ENCODE data around the gene AGXT. TPM values are rescaled to one million over a fixed set of nuclear protein-coding genes. Genes with fewer than 3 reads are reported as not detected.

AGXT gene
- total and polyA plus RNA-seq, 5 donors = 0.14 TPM; not detected in 4

DNA sequence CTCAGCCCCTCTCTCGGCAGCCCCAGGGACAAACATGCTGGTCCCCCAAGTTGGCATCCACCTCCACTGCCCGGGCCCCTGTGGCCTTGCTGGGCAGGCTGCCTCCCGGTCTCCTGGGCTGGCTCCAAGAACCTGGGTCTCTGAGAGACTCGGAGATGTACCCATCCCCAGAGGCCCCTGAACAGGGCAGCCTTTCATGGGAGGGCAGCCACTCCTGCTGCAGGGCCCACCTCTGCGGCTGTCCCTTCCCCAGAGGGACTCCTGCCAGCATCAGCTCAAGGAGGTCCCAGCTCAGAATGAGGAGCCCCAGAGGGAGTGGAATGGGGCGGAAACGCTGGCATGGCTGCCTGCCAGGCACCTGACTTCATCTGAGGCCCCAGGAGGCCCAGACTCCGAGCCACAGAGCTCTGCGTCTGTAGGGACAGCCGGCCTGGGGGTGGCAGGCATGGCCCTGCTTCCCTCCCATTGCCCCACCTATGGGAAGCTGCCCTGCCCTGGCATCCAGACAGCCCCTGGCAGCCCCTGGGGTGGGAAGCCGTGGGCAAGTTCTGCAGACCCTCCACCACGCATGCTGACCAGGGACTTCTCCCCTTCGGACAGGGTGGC, 36.7 kb downstream of the AGXT start:
- Histone ChIP-seq H3K4me1 (ENCODE audit: control insufficient read depth, insufficient read depth, low read length) (no peaks in the 10 kb centered on the region), H3K9me3 (ENCODE audit: control insufficient read depth, low read length) (no peaks in the 10 kb centered on the region), H3K4me3 (ENCODE audit: low read length) (no peak overlapping the region), H3K27me3 (ENCODE audit: control insufficient read depth, insufficient read depth) (no peaks in the 10 kb centered on the region), H3K27ac (ENCODE audit: low read length) (no peak overlapping the region)
- peak; percentile 4 to 52 (median 29) for DNase-seq
- intact Hi-C loops (cut with DNase I) = no loop called here
- WGBS = 68% methylated on average over 13 of the region's 13 CpGs
- no peak for ATAC-seq

GRCh38 chr2:240906141-240906910, 37.7 kb downstream of the AGXT start, which contains the start of gene CROCC2:
Gene CROCC2 (plus strand): TSS chr2:240906336. CDS start chr2:240906514, 178 bp downstream.
- H3K9me3 ChIP-seq (ENCODE audit: control insufficient read depth, low read length) = no peaks in the 10 kb centered on the region
- DNase-seq (peak; percentile 9 to 32 (median 20)), ATAC-seq (no peak)
- no peaks in the 10 kb centered on the region for H3K4me1 ChIP-seq (ENCODE audit: control insufficient read depth, insufficient read depth, low read length)
- intact Hi-C loops (cut with DNase I) = no loop called here
- H3K27ac ChIP-seq (ENCODE audit: low read length) = no peak within 1 kb of the TSS
- 64% methylated on average over 23 of the region's 23 CpGs for WGBS
- no peak within 1 kb of the TSS for H3K4me3 ChIP-seq (ENCODE audit: low read length)
- H3K27me3 ChIP-seq (ENCODE audit: control insufficient read depth, insufficient read depth) = no peaks in the 10 kb centered on the region

GRCh38 chr2:240906911-240907590, 38.4 kb downstream of the AGXT start:
- Histone ChIP-seq H3K4me3 (ENCODE audit: low read length) (no peak overlapping the region), H3K27me3 (ENCODE audit: control insufficient read depth, insufficient read depth) (no peaks in the 10 kb centered on the region), H3K9me3 (ENCODE audit: control insufficient read depth, low read length) (no peaks in the 10 kb centered on the region), H3K27ac (ENCODE audit: low read length) (no peak overlapping the region), H3K4me1 (ENCODE audit: control insufficient read depth, insufficient read depth, low read length) (no peaks in the 10 kb centered on the region)
- DNase-seq (peak in 2 of 3 donors; percentile 20 to 35), ATAC-seq (no peak)
- WGBS = 65% methylated on average over 20 of the region's 22 CpGs
- intact Hi-C loops (cut with DNase I) = no loop called here

DNA sequence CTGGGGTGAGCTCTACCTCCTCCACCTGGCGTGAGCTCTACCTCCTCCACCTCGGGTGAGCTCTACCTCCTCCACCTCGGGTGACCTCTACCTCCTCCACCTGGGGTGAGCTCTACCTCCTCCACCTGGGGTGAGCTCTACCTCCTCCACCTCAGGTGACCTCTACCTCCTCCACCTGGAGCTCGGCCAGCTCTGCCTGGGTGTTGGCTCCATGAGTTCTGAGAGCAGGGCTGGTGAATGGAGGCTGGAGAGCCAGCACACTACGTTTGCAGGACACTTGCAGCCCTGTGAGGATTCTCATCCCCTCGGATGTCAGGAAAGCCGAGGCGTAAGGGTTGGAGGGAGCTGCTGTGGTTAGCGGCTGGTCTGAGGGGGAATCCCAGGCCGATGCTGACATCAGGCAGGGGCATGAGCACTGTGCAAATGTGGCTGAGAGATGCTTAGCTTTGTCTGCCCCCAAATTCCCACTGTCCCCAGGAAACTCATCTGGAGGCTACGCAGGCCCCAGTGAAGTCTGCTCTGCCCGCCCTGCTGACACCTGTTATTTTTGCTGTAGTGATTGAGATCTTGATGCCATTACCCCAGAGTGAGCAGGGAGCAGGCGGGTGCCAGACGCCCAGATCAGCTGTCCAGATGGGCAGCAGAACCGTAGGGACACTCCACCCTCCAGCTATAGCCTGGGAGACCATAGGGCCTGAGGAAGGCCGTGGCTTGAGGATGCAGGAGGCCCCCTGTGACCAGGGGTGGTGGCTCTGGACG, 40.8 kb downstream of the AGXT start:
- WGBS = 67% methylated on average over 17 of the region's 17 CpGs
- Histone ChIP-seq H3K4me3 (ENCODE audit: low read length) (no peak overlapping the region), H3K27me3 (ENCODE audit: control insufficient read depth, insufficient read depth) (no peaks in the 10 kb centered on the region), H3K9me3 (ENCODE audit: control insufficient read depth, low read length) (no peaks in the 10 kb centered on the region), H3K4me1 (ENCODE audit: control insufficient read depth, insufficient read depth, low read length) (no peaks in the 10 kb centered on the region), H3K27ac (ENCODE audit: low read length) (no peak overlapping the region)
- ATAC-seq (no peak), DNase-seq (no peak)
- intact Hi-C loops (cut with DNase I) = no loop called here

GRCh38 chr2:240911641-240912265, 43.1 kb downstream of the AGXT start:
- ATAC-seq (no peak), DNase-seq (no peak)
- intact Hi-C loops (cut with DNase I) = loop anchor here (5.0 to 10.0 kb wide), 2 partner anchors 81 to 83 kb away; partner anchors contain the start of gene SNED1 (in 3 of the 4)
- WGBS = 61% methylated on average over 20 of the region's 20 CpGs
- Histone ChIP-seq H3K4me3 (ENCODE audit: low read length) (no peak overlapping the region), H3K4me1 (ENCODE audit: control insufficient read depth, insufficient read depth, low read length) (no peaks in the 10 kb centered on the region), H3K27me3 (ENCODE audit: control insufficient read depth, insufficient read depth) (no peaks in the 10 kb centered on the region), H3K9me3 (ENCODE audit: control insufficient read depth, low read length) (no peaks in the 10 kb centered on the region), H3K27ac (ENCODE audit: low read length) (no peak overlapping the region)

GRCh38 chr2:240912878-240913809, 44.5 kb downstream of the AGXT start:
- Histone ChIP-seq H3K9me3 (ENCODE audit: control insufficient read depth, low read length) (no peaks in the 10 kb centered on the region), H3K4me3 (ENCODE audit: low read length) (no peak overlapping the region), H3K4me1 (ENCODE audit: control insufficient read depth, insufficient read depth, low read length) (no peaks in the 10 kb centered on the region), H3K27me3 (ENCODE audit: control insufficient read depth, insufficient read depth) (no peaks in the 10 kb centered on the region), H3K27ac (ENCODE audit: low read length) (no peak overlapping the region)
- WGBS = 75% methylated on average over 21 of the region's 21 CpGs
- DNase-seq (peak in 1 of 3 donors; percentile 33), ATAC-seq (no peak)
- intact Hi-C loops (cut with DNase I) = loop anchor here (5.0 to 10.0 kb wide), 2 partner anchors 79 to 82 kb away; partner anchors contain the start of gene SNED1 (in 3 of the 4)

- no peaks in the 10 kb centered on the region for H3K9me3 ChIP-seq (ENCODE audit: control insufficient read depth, low read length)
- H3K4me1 ChIP-seq (ENCODE audit: control insufficient read depth, insufficient read depth, low read length) = no peaks in the 10 kb centered on the region
- no peak overlapping the region for H3K4me3 ChIP-seq (ENCODE audit: low read length)
- WGBS = 23% methylated on average over 36 of the region's 36 CpGs
- no peak overlapping the region for H3K27ac ChIP-seq (ENCODE audit: low read length)
- DNase-seq (peak; percentile 93 to 96 (median 93)), ATAC-seq (peak; percentile 75 to 87)
- H3K27me3 ChIP-seq (ENCODE audit: control insufficient read depth, insufficient read depth) = no peaks in the 10 kb centered on the region
- intact Hi-C loops (cut with DNase I) = loop anchor here (5.0 to 10.0 kb wide), 2 partner anchors 78 to 81 kb away; partner anchors contain the start of gene SNED1 (in 3 of the 4)
Observed at GRCh38 chr2:240913810-240914644, 45.4 kb downstream of the AGXT start.

GRCh38 chr2:240914645-240915525, 46.3 kb downstream of the AGXT start:
- Histone ChIP-seq H3K27ac (ENCODE audit: low read length) (no peak overlapping the region), H3K9me3 (ENCODE audit: control insufficient read depth, low read length) (no peaks in the 10 kb centered on the region), H3K4me3 (ENCODE audit: low read length) (no peak overlapping the region), H3K27me3 (ENCODE audit: control insufficient read depth, insufficient read depth) (no peaks in the 10 kb centered on the region), H3K4me1 (ENCODE audit: control insufficient read depth, insufficient read depth, low read length) (no peaks in the 10 kb centered on the region)
- intact Hi-C loops (cut with DNase I) = loop anchor here (5.0 to 10.0 kb wide), 2 partner anchors 77 to 80 kb away; partner anchors contain the start of gene SNED1 (in 3 of the 4)
- DNase-seq (peak; percentile 25 to 67 (median 51)), ATAC-seq (no peak)
- 47% methylated on average over 25 of the region's 25 CpGs for WGBS

Data from right cardiac atrium (tissue), 5 donors.